GM12801 (cell line): ENCODE measurements around the gene LRIG3.

Experiments
- CTCF ChIP-seq: IDR thresholded peaks from one replicate; pipeline ENCODE4 v1.5.1; 2011; ENCODE audit warnings: control low read depth; ENCODE audit not compliant: insufficient read length; ENCODE audit errors: extremely low read depth

Gene LRIG3

GRCh38 chr12:58916161-58916621 lies 4.1 kb downstream of the LRIG3 start:
- no peak for TF ChIP-seq CTCF

GRCh38 chr12:58915634-58916033 lies 4.7 kb downstream of the LRIG3 start:
- TF ChIP-seq CTCF: no peak

GRCh38 chr12:58915037-58915436 lies 5.3 kb downstream of the LRIG3 start:
- TF ChIP-seq CTCF: no peak

GRCh38 chr12:58914457-58914856 lies 5.8 kb downstream of the LRIG3 start:
- TF ChIP-seq CTCF: no peak

GRCh38 chr12:58907391-58907790 lies 12.9 kb downstream of the LRIG3 start:
- no peak for TF ChIP-seq CTCF

GRCh38 chr12:58906917-58907316 lies 13.4 kb downstream of the LRIG3 start:
- no peak for TF ChIP-seq CTCF

GRCh38 chr12:58905422-58905821 lies 14.9 kb downstream of the LRIG3 start:
- TF ChIP-seq CTCF: no peak

- no peak for TF ChIP-seq CTCF
Measured at GRCh38 chr12:58901664-58902063, 18.6 kb downstream of the LRIG3 start.
